Esophagus squamous epithelium (tissue), 5 donors: ENCODE data around the gene CEP112. TPM values are rescaled to one million over a fixed set of nuclear protein-coding genes. Genes with fewer than 3 reads are reported as not detected.

Experiments
- DNase-seq: peaks from one replicate; lab custom pipeline; 2025; lab: John Stamatoyannopoulos, UW
- H3K27ac ChIP-seq, 4 donors: fragments of 200-600 bp; sonication (generic); one replicate each; pipeline ENCODE4 v1.5.1; 2016 to 2019; ENCODE audit warnings: mild to moderate bottlenecking in 1 of 4
- H3K27me3 ChIP-seq, 4 donors: fragments of 200-600 bp; sonication (generic); 1 replicate in 3 of 4; 2 replicates in 1 of 4; pipeline versions ENCODE4 v1.5.1 to v1.6.0; 2017 to 2021; ENCODE audit warnings: antibody characterized with exemption in 1 of 4
- H3K36me3 ChIP-seq, 3 donors: fragments of 200-600 bp; sonication (generic); one replicate each; pipeline ENCODE4 v1.5.1; 2016 to 2019
- H3K4me1 ChIP-seq, 3 donors: fragments of 200-600 bp; sonication (generic); one replicate each; pipeline ENCODE4 v1.5.1; 2017 to 2019
- H3K4me3 ChIP-seq, 4 donors: fragments of 200-600 bp; sonication (generic); 1 replicate in 3 of 4; 2 replicates in 1 of 4; pipeline ENCODE4 v1.5.1; 2016 to 2019; ENCODE audit warnings: mild to moderate bottlenecking in 2 of 4, moderate library complexity in 1 of 4
- H3K9me3 ChIP-seq, 3 donors: fragments of 200-600 bp; sonication (generic); one replicate each; pipeline ENCODE4 v1.5.1; 2016 to 2019
- POLR2A ChIP-seq, 4 donors: fragments of 450-650 bp; IDR thresholded peaks; one replicate each; pipeline ENCODE4 v1.6.1; 2017; ENCODE audit warnings: antibody characterized with exemption in 4 of 4, mild to moderate bottlenecking in 4 of 4, moderate library complexity in 3 of 4
- WGBS, 2 donors: methylation state at CpG; one replicate each; pipeline ENCODE4 v1.1.5; 2018; 5-methylcytosine and 5-hydroxymethylcytosine counted together
- intact Hi-C: fragments of 100-400 bp; cut with DNase I; formaldehyde crosslinking; loops from one replicate; pipeline ENCODE4 v1.15.0; 2022
- total RNA-seq, 4 donors: library from RNA; depleted of rRNA; stranded (reverse); fragments of >200 nt; gene quantifications; one replicate each; pipeline ENCODE4 v1.1.0, GENCODE V29; 2016
- TF ChIP-seq, protein P1 (sequence below), 6 experiments: fragments of 450-650 bp in 4 of 6; fragments of 200-600 bp in 2 of 6; sonication (generic) in 2 of 6; IDR thresholded peaks; one replicate each; pipeline ENCODE4 v1.5.1; 2016 to 2019; ENCODE audit warnings: antibody characterized with exemption in 6 of 6, mild to moderate bottlenecking in 4 of 6, moderate library complexity in 4 of 6
- donor health status: DM: yes; HTN: yes; CAD: no.

The CEP112 gene
- total RNA-seq, 4 donors from 2014 or later: 2.5 to 10.9 (median 6.4) TPM

DNA sequence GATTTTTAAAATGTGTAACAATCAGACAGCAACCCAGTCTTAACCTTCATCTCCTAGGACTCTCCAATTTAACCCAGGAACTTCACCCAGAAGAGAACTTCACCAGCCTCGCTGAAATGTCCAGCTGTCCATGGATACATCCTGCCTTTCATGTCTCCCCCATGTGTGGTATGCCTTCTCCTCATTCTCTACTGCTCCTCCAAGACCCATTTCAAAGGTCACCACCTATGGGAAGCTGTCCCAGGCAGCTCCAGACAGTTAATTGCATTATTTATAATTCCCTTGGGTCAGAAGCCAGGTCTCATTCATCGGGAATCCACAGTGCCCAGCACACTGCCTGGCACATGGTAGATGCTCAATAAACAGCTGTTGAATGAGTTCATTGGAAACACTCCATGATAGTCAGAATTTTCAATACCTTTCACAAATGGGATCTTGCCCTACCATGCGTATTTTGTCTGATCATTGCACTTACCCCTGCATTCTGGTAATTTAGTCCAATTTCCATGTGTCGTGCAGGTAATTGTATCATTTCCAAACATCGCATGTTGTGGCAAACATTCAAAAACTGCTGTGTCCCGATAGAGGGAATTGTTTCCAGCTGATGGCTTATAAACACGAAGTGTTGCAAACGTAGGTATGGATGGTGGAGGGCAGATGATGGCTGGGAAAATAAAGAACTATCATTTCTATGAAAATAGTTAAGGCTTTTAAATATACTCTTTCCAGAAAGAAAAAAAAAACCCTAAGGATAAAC, 28.3 kb upstream of the CEP112 start:
- no peak for DNase-seq
- no peak for TF ChIP-seq POLR2A (IDR thresholded peaks at IDR 0.05)
- TF ChIP-seq, protein P1, sequence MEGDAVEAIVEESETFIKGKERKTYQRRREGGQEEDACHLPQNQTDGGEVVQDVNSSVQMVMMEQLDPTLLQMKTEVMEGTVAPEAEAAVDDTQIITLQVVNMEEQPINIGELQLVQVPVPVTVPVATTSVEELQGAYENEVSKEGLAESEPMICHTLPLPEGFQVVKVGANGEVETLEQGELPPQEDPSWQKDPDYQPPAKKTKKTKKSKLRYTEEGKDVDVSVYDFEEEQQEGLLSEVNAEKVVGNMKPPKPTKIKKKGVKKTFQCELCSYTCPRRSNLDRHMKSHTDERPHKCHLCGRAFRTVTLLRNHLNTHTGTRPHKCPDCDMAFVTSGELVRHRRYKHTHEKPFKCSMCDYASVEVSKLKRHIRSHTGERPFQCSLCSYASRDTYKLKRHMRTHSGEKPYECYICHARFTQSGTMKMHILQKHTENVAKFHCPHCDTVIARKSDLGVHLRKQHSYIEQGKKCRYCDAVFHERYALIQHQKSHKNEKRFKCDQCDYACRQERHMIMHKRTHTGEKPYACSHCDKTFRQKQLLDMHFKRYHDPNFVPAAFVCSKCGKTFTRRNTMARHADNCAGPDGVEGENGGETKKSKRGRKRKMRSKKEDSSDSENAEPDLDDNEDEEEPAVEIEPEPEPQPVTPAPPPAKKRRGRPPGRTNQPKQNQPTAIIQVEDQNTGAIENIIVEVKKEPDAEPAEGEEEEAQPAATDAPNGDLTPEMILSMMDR (IDR thresholded peaks at IDR 0.05): no peak
- WGBS, 2 donors: 65 to 75% methylated on average over 8 of the region's 8 CpGs
- Histone ChIP-seq H3K27me3 (peaks cover 0 to 32% (median 0%) of the 10 kb centered on the region in 4 donors), H3K36me3 (no peaks in the 10 kb centered on the region), H3K9me3 (no peaks in the 10 kb centered on the region), H3K4me3 (no peak overlapping the region), H3K27ac (no peak overlapping the region), H3K4me1 (no peaks in the 10 kb centered on the region)
- intact Hi-C loops: no loop called here

DNA sequence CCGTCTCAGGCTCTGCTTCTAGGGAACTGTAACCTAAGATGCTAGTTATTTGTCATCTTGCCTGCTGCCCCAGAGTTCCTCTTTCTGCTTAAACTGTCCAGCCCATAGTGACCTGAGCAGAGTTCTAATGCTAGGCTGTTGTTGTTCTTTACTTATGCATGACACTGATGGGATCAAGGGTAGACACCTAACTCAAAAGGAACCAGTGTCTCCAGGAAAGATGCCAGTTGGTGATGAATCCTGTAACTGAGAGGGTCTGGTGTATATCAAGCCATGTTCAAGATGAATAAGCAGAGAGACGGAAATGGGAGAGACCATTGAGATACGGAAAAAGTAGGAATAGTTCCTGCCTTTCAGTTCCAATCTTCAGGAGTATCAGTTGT, 23.6 kb upstream of the CEP112 start:
- WGBS, 2 donors: 79 to 94% methylated on average over 3 of the region's 3 CpGs
- intact Hi-C loops: no loop called here

DNA sequence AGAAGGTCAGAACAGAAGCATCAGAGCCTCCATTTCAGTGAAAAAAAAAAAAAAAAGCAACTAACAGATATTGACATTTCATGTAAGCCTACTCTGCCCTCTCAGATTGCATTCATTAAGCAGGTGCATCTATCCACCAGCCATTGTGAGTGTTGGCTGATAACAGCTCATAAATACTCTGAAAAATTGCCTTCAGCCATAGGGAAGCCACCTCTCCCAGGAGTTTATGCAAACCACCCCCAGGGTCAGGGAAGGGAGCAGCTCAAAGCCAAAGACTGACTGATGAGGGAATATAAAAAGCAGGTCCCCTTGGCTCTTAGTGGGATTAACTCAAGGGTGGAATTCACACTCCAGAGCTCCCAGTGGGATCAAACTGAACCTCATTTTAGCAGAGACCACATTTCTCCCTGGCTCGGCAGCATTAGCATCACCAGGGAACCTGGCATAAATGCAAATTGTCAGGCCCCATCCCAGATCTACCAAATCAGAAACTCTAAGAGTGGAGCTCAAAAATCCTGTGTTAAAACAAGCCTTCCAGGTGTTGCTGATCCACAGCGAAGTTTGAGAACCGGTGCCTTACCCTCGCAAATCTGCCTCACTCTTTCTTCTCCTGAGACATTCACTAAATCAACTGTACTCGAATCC, 23.1 kb upstream of the CEP112 start:
- whole genome bisulfite sequencing, 2 donors: 75 to 86% methylated on average over 5 of the region's 5 CpGs
- Histone ChIP-seq H3K9me3 (no peaks in the 10 kb centered on the region), H3K27me3 (peaks cover 0 to 30% (median 0%) of the 10 kb centered on the region in 4 donors), H3K4me1 (no peaks in the 10 kb centered on the region), H3K27ac (no peak overlapping the region), H3K4me3 (no peak overlapping the region), H3K36me3 (no peaks in the 10 kb centered on the region)
- no peak for TF ChIP-seq POLR2A (IDR thresholded peaks at IDR 0.05)
- TF ChIP-seq, protein P1 (IDR thresholded peaks at IDR 0.05): no peak
- no peak for DNase-seq
- intact Hi-C loops: no loop called here

More for the DNA sequence above, 23.6 kb upstream of the CEP112 start:
- no peaks in the 10 kb centered on the region for H3K9me3 ChIP-seq
- TF ChIP-seq POLR2A (IDR thresholded peaks at IDR 0.05): no peak
- TF ChIP-seq, protein P1 (IDR thresholded peaks at IDR 0.05): no peak
- H3K27me3 ChIP-seq: peaks cover 0 to 34% (median 0%) of the 10 kb centered on the region in 4 donors
- no peak for DNase-seq
- no peak overlapping the region for H3K27ac ChIP-seq
- no peak overlapping the region for H3K4me3 ChIP-seq
- no peaks in the 10 kb centered on the region for H3K36me3 ChIP-seq
- H3K4me1 ChIP-seq: no peaks in the 10 kb centered on the region

DNA sequence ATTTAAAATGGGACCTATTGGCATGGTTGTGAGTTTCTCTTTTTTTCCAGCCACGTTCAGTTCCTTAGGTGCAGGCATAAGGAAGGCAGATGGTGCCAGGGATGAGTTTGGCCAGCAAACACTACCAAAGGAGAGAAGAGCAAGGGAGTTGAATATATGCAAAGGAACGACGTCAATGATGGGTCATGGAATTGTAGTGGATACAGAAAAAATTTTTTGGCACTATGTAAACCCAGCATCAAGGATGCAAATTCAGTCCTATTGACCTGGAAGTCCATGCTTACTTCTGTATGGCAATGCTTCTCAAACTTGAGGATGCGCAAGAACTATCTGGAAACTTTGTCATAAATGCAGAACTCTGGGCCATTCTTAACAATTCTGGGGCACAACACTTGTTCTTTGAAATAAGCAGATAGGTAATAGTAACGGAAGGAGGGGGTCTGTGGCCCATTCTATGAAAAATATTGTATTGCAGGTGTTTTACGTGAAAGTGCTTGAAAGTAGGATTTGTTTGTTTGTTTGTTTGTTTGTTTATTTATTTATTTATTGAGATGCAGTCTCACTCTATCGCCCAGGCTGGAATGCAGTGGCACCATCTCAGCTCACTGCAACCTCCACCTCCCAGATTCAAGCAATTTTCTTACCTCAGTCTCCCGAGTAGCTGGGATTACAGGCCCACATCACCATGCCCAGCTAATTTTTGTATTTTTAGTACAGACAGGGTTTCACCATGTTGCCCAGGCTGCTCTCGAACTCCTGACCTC, 19.3 kb upstream of the CEP112 start:
- H3K4me1 ChIP-seq: no peaks in the 10 kb centered on the region
- TF ChIP-seq, protein P1 (IDR thresholded peaks at IDR 0.05): no peak
- TF ChIP-seq POLR2A (IDR thresholded peaks at IDR 0.05): no peak

More for the DNA sequence above, 19.3 kb upstream of the CEP112 start:
- Histone ChIP-seq H3K27ac (no peak overlapping the region), H3K27me3 (peaks cover 0 to 21% (median 0%) of the 10 kb centered on the region in 4 donors), H3K4me3 (no peak overlapping the region), H3K9me3 (no peaks in the 10 kb centered on the region), H3K36me3 (no peaks in the 10 kb centered on the region)
- intact Hi-C loops: no loop called here
- DNase-seq: no peak
- WGBS, 2 donors: 80 to 87% methylated on average over 8 to 9 of the region's 9 CpGs
